Left ventricle myocardium superior (tissue), 1 donor: Measurements from ENCODE around the gene ERCC3. TPM values are rescaled to one million over a fixed set of nuclear protein-coding genes. Genes with fewer than 3 reads are reported as not detected.

ENCODE experiments used
- total RNA-seq: library from RNA; stranded (reverse); fragmentation: NEBNext Ultra II Directional; extraction: Animal tissue kit (Norgen Biotek cat#: 25700); gene quantifications from one replicate; pipeline ENCODE4 v1.2.1, GENCODE V29; 2021
- donor health status: DM: no; HTN: yes; CAD: no; lungs with severe emphysema.

Gene ERCC3
- total RNA-seq, 1 donor from 2014 or later, result 23.8 TPM

Other genes starting within 250 kb of the ERCC3 start
- 15.0 TPM for gene BIN1, start 187.0 kb downstream of the ERCC3 start, total RNA-seq
- gene CYP27C1, start 73.8 kb downstream of the ERCC3 start, total RNA-seq, result 0.10 TPM
- 24.9 TPM for gene MAP3K2, start 93.8 kb upstream of the ERCC3 start, total RNA-seq
- gene PROC, start 124.3 kb upstream of the ERCC3 start, total RNA-seq, result not detected
- 58.1 TPM for gene IWS1, start 232.3 kb upstream of the ERCC3 start, total RNA-seq
- 0.42 TPM for gene MYO7B, start 241.5 kb upstream of the ERCC3 start, total RNA-seq